WTC11 (cell line): Measurements from ENCODE around the gene SPINK1.

Experiments
- FOXJ3 ChIP-seq: sonication (generic); formaldehyde crosslinking; IDR thresholded peaks from 2 replicates; pipeline ENCODE4 v1.9.0; 2021; ENCODE audit warnings: missing genetic modification reagents, mild to moderate bottlenecking, borderline replicate concordance
- FOXP1 ChIP-seq: sonication (generic); formaldehyde crosslinking; IDR thresholded peaks from 2 replicates; pipeline ENCODE4 v1.8.0; 2022; ENCODE audit warnings: missing genetic modification reagents, mild to moderate bottlenecking, moderate library complexity, borderline replicate concordance
- ZNF416 ChIP-seq: fragments of 250-450 bp; sonication (Bioruptor Pico); IDR thresholded peaks from 2 replicates; pipeline ENCODE4 v1.9.0; 2021; ENCODE audit warnings: mild to moderate bottlenecking, inconsistent platforms
- TF ChIP-seq, protein P1 (sequence below): fragments of 200-600 bp; IDR thresholded peaks from 2 replicates; pipeline ENCODE4 v1.8.0; 2022; ENCODE audit warnings: antibody characterized with exemption
- TF ChIP-seq, protein P2 (sequence below): sonication (generic); formaldehyde crosslinking; conservative IDR thresholded peaks from 2 replicates; pipeline ENCODE4 v1.8.1; 2023; ENCODE audit warnings: mild to moderate bottlenecking, low read depth, missing genetic modification reagents, moderate library complexity

DNA sequence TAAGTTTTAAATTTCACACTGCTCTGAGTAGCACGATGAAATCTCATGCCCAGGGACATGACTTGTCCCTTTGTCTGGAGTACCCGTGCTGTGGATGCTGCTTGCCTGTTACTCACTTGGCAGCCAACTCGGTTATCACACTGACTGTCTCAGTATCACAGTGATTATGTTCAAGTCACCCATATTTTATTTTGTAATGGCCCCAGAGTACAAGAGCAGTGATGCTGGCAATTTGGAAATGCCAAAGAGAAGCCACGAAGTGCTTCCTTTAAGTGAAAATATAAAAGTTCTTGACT lies 24.3 kb upstream of the SPINK1 start:
- TF ChIP-seq, protein P1, sequence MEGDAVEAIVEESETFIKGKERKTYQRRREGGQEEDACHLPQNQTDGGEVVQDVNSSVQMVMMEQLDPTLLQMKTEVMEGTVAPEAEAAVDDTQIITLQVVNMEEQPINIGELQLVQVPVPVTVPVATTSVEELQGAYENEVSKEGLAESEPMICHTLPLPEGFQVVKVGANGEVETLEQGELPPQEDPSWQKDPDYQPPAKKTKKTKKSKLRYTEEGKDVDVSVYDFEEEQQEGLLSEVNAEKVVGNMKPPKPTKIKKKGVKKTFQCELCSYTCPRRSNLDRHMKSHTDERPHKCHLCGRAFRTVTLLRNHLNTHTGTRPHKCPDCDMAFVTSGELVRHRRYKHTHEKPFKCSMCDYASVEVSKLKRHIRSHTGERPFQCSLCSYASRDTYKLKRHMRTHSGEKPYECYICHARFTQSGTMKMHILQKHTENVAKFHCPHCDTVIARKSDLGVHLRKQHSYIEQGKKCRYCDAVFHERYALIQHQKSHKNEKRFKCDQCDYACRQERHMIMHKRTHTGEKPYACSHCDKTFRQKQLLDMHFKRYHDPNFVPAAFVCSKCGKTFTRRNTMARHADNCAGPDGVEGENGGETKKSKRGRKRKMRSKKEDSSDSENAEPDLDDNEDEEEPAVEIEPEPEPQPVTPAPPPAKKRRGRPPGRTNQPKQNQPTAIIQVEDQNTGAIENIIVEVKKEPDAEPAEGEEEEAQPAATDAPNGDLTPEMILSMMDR: no peak
- no peak for TF ChIP-seq ZNF416 (CRISPR knock-in tag)
- no peak for TF ChIP-seq FOXP1 (CRISPR knock-in tag)
- TF ChIP-seq FOXJ3: no peak
- TF ChIP-seq, protein P2, sequence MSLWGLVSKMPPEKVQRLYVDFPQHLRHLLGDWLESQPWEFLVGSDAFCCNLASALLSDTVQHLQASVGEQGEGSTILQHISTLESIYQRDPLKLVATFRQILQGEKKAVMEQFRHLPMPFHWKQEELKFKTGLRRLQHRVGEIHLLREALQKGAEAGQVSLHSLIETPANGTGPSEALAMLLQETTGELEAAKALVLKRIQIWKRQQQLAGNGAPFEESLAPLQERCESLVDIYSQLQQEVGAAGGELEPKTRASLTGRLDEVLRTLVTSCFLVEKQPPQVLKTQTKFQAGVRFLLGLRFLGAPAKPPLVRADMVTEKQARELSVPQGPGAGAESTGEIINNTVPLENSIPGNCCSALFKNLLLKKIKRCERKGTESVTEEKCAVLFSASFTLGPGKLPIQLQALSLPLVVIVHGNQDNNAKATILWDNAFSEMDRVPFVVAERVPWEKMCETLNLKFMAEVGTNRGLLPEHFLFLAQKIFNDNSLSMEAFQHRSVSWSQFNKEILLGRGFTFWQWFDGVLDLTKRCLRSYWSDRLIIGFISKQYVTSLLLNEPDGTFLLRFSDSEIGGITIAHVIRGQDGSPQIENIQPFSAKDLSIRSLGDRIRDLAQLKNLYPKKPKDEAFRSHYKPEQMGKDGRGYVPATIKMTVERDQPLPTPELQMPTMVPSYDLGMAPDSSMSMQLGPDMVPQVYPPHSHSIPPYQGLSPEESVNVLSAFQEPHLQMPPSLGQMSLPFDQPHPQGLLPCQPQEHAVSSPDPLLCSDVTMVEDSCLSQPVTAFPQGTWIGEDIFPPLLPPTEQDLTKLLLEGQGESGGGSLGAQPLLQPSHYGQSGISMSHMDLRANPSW: no peak
